IPS DF 4.7 (cell line): Measurements from ENCODE around the gene NBAS.

Experiments
- DNase-seq: peaks from one replicate; pipeline ENCODE4 v3.0.0-alpha.2; 2013; ENCODE audit warnings: low spot score; ENCODE audit errors: extremely low read depth

Gene NBAS

GRCh38 chr2:15141211-15141610 is 419.9 kb downstream of the NBAS start:
- DNase-seq: no peak

GRCh38 chr2:15136639-15137038 is 424.5 kb downstream of the NBAS start:
- no peak for DNase-seq

GRCh38 chr2:15134957-15135356 is 426.2 kb downstream of the NBAS start:
- DNase-seq: no peak

- DNase-seq: no peak
Observed at GRCh38 chr2:15133461-15133860, 427.7 kb downstream of the NBAS start.

GRCh38 chr2:15128846-15129245 is 432.3 kb downstream of the NBAS start:
- no peak for DNase-seq

GRCh38 chr2:15127876-15128275 is 433.3 kb downstream of the NBAS start:
- no peak for DNase-seq

- no peak for DNase-seq
Observed at GRCh38 chr2:15127301-15127700, 433.8 kb downstream of the NBAS start.

GRCh38 chr2:15126373-15126772 is 434.8 kb downstream of the NBAS start:
- DNase-seq: no peak

- DNase-seq: no peak
Observed at GRCh38 chr2:15122915-15123314, 438.2 kb downstream of the NBAS start.

GRCh38 chr2:15120631-15121030 is 440.5 kb downstream of the NBAS start:
- DNase-seq: no peak

GRCh38 chr2:15119722-15120175 is 441.4 kb downstream of the NBAS start:
- DNase-seq: peak; percentile 56

GRCh38 chr2:15117409-15118050 is 443.6 kb downstream of the NBAS start:
- no peak for DNase-seq
